Liver (tissue), 9 donors: ENCODE measurements around the gene CEP68. TPM values are rescaled to one million over a fixed set of nuclear protein-coding genes. Genes with fewer than 3 reads are reported as not detected.

Experiments used
- DNase-seq: peaks from one replicate; pipeline ENCODE4 v3.0.0-alpha.2; 2017; ENCODE audit warnings: low spot score
- H3K27ac ChIP-seq, 2 donors: one replicate each; pipeline ENCODE4 v1.7.0; 2013; ENCODE audit warnings: inconsistent platforms in 2 of 2, low read length in 2 of 2, control low read depth in 1 of 2, low read depth in 1 of 2, mild to moderate bottlenecking in 1 of 2
- H3K27me3 ChIP-seq, 4 donors: one replicate each; pipeline versions ENCODE4 v1.6.1 to v1.7.0; 2013; ENCODE audit warnings: low read length in 3 of 4, inconsistent platforms in 1 of 4, mild to moderate bottlenecking in 1 of 4, moderate library complexity in 1 of 4; ENCODE audit not compliant: control insufficient read depth in 4 of 4, insufficient read depth in 4 of 4
- H3K36me3 ChIP-seq, 4 donors: one replicate each; pipeline versions ENCODE4 v1.6.1 to v1.7.0; 2013; ENCODE audit warnings: low read length in 3 of 4, mild to moderate bottlenecking in 3 of 4, low read depth in 1 of 4, moderate library complexity in 1 of 4; ENCODE audit not compliant: control insufficient read depth in 4 of 4, insufficient read depth in 3 of 4
- H3K4me1 ChIP-seq, 4 donors: one replicate each; pipeline versions ENCODE4 v1.6.1 to v1.7.0; 2013; ENCODE audit warnings: low read length in 3 of 4, mild to moderate bottlenecking in 3 of 4, moderate library complexity in 1 of 4; ENCODE audit not compliant: control insufficient read depth in 4 of 4, insufficient read depth in 4 of 4
- H3K4me3 ChIP-seq, 3 donors: one replicate each; pipeline versions ENCODE4 v1.6.1 to v1.7.0; 2013; ENCODE audit warnings: low read length in 3 of 3, control low read depth in 1 of 3, low read depth in 1 of 3, mild to moderate bottlenecking in 1 of 3
- H3K9ac ChIP-seq, 2 donors: one replicate each; pipeline ENCODE4 v1.7.0; 2013; ENCODE audit warnings: low read length in 2 of 2, mild to moderate bottlenecking in 2 of 2, moderate library complexity in 2 of 2, control low read depth in 1 of 2, low read depth in 1 of 2
- H3K9me3 ChIP-seq, 4 donors: one replicate each; pipeline versions ENCODE4 v1.6.1 to v1.7.0; 2013; ENCODE audit warnings: low read length in 3 of 4; ENCODE audit not compliant: control insufficient read depth in 4 of 4
- ATF3 ChIP-seq: IDR thresholded peaks from 2 replicates; pipeline ENCODE4 v1.6.1; 2016; ENCODE audit warnings: antibody characterized with exemption
- CTCF ChIP-seq: fragments of 150-350 bp; IDR thresholded peaks from 2 replicates; pipeline ENCODE4 v1.5.1; 2017; ENCODE audit warnings: improper control_type of control experiment, low read depth, low read length; ENCODE audit not compliant: missing input control
- EGR1 ChIP-seq, 2 donors: IDR thresholded peaks; 2 replicates each; pipeline ENCODE4 v1.6.1; 2016 to 2018; ENCODE audit warnings: antibody characterized with exemption in 2 of 2, low read depth in 2 of 2
- FOXA1 ChIP-seq: IDR thresholded peaks from 2 replicates; pipeline ENCODE4 v1.6.1; 2016; ENCODE audit warnings: antibody characterized with exemption
- FOXA2 ChIP-seq: IDR thresholded peaks from 2 replicates; pipeline ENCODE4 v1.6.1; 2016; ENCODE audit warnings: antibody characterized with exemption
- GABPA ChIP-seq, 2 donors: IDR thresholded peaks in 1 of 2; conservative IDR thresholded peaks in 1 of 2; 2 replicates each; pipeline ENCODE4 v1.6.1; 2016; ENCODE audit warnings: antibody characterized with exemption in 2 of 2, mild to moderate bottlenecking in 1 of 2, moderate library complexity in 1 of 2
- HNF4A ChIP-seq, 2 donors: conservative IDR thresholded peaks; 2 replicates each; pipeline ENCODE4 v1.6.1; 2016; ENCODE audit warnings: antibody characterized with exemption in 2 of 2, mild to moderate bottlenecking in 2 of 2
- HNF4G ChIP-seq: IDR thresholded peaks from 2 replicates; pipeline ENCODE4 v1.6.1; 2016; ENCODE audit warnings: antibody characterized with exemption
- JUND ChIP-seq, 2 donors: IDR thresholded peaks; 2 replicates each; pipeline ENCODE4 v1.6.1; 2016; ENCODE audit warnings: antibody characterized with exemption in 2 of 2
- NR2F2 ChIP-seq: IDR thresholded peaks from 2 replicates; pipeline ENCODE4 v1.6.1; 2016; ENCODE audit warnings: antibody characterized with exemption
- RAD21 ChIP-seq, 2 donors: IDR thresholded peaks; 2 replicates each; pipeline ENCODE4 v1.6.1; 2016; ENCODE audit warnings: antibody characterized with exemption in 2 of 2, mild to moderate bottlenecking in 2 of 2
- RXRA ChIP-seq, 2 donors: IDR thresholded peaks; 2 replicates each; pipeline ENCODE4 v1.6.1; 2017 to 2018; ENCODE audit warnings: antibody characterized with exemption in 2 of 2, mild to moderate bottlenecking in 1 of 2
- SP1 ChIP-seq: IDR thresholded peaks from 2 replicates; pipeline ENCODE4 v1.6.1; 2018; ENCODE audit warnings: antibody characterized with exemption, mild to moderate bottlenecking
- TAF1 ChIP-seq: conservative IDR thresholded peaks from 2 replicates; pipeline ENCODE4 v1.6.1; 2016; ENCODE audit warnings: antibody characterized with exemption, mild to moderate bottlenecking
- YY1 ChIP-seq: IDR thresholded peaks from 2 replicates; pipeline ENCODE4 v1.6.1; 2016; ENCODE audit warnings: antibody characterized with exemption, mild to moderate bottlenecking
- WGBS: extraction: QIAGEN DNeasy Blood & Tissue Kit; methylation state at CpG from one replicate; pipeline ENCODE4 v1.1.7; 2013; 5-methylcytosine and 5-hydroxymethylcytosine counted together
- polyA plus RNA-seq, 2 donors: library from polyadenylated mRNA; stranded (reverse) in 1 of 2; unstranded in 1 of 2; fragments of 200-250 nt in 1 of 2; fragments of >200 nt in 1 of 2; fragmentation: Nextera tagmentation in 1 of 2; extraction: Ambion mirVana in 1 of 2; gene quantifications; one replicate each; pipeline versions ENCODE4 v1.2.1 to v1.2.3, GENCODE V29; 2013 to 2015
- total RNA-seq, 2 donors: library from RNA; depleted of rRNA; stranded (reverse); fragments of >200 nt; gene quantifications; one replicate each; pipeline ENCODE4 v1.2.3, GENCODE V29; 2014
- TF ChIP-seq, protein P1 (sequence below): IDR thresholded peaks from 2 replicates; pipeline ENCODE4 v1.6.1; 2016; ENCODE audit warnings: antibody characterized with exemption
- TF ChIP-seq, protein P2 (sequence below): IDR thresholded peaks from 2 replicates; pipeline ENCODE4 v1.6.1; 2016; ENCODE audit warnings: antibody characterized with exemption
- TF ChIP-seq, protein P3 (sequence below): IDR thresholded peaks from 2 replicates; pipeline ENCODE4 v1.6.1; 2016; ENCODE audit warnings: antibody characterized with exemption, mild to moderate bottlenecking
- donor health status: healthy.
- donor health status: healthy.
- donor health status: healthy.
- donor health status: healthy.
- donor health status: healthy.

CEP68 gene
- total and polyA plus RNA-seq, 4 donors: 2.1 to 5.8 (median 4.1) TPM

DNA sequence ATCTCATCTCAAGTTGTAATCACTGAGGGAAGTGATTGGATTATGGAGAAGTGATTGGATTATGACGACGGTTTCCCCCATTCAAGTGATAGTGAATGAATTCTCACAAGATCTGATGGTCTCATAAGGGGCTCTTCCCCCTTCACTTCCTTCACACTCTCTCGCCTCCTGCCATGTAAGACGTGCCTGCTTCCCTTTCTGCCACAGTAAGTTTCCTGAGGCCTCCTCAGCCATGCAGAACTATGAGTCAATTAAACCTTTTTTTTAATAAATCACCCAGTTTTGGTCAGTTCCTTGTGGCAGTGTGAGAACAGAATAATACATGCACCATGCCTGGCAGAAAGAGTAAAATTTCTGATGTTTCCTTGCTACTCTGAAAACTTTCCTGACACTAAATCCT lies 36.6 kb downstream of the CEP68 start:
- H3K9me3 ChIP-seq: no peaks in the 10 kb centered on the region
- 90% methylated on average over 4 of the region's 4 CpGs for WGBS
- H3K9ac ChIP-seq: no peak overlapping the region
- no peaks in the 10 kb centered on the region for H3K27me3 ChIP-seq
- H3K27ac ChIP-seq: no peak overlapping the region
- H3K36me3 ChIP-seq: peaks cover 7 to 65% (median 47%) of the 10 kb centered on the region in 4 donors
- H3K4me3 ChIP-seq: no peak overlapping the region
- peaks cover 0 to 3% (median under 1%) of the 10 kb centered on the region in 4 donors for H3K4me1 ChIP-seq
- TF ChIP-seq HNF4A (conservative IDR thresholded peaks at IDR 0.05): no peak
- no peak for TF ChIP-seq JUND (IDR thresholded peaks at IDR 0.05)
- TF ChIP-seq FOXA1: no peak
- no peak for TF ChIP-seq SP1
- TF ChIP-seq RAD21 (IDR thresholded peaks at IDR 0.05): no peak
- TF ChIP-seq, protein P1, sequence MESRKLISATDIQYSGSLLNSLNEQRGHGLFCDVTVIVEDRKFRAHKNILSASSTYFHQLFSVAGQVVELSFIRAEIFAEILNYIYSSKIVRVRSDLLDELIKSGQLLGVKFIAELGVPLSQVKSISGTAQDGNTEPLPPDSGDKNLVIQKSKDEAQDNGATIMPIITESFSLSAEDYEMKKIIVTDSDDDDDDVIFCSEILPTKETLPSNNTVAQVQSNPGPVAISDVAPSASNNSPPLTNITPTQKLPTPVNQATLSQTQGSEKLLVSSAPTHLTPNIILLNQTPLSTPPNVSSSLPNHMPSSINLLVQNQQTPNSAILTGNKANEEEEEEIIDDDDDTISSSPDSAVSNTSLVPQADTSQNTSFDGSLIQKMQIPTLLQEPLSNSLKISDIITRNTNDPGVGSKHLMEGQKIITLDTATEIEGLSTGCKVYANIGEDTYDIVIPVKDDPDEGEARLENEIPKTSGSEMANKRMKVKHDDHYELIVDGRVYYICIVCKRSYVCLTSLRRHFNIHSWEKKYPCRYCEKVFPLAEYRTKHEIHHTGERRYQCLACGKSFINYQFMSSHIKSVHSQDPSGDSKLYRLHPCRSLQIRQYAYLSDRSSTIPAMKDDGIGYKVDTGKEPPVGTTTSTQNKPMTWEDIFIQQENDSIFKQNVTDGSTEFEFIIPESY: no peak
- no peak for TF ChIP-seq EGR1 (IDR thresholded peaks at IDR 0.05; ENCODE audit: low read depth in 2 of 2)
- no peak for TF ChIP-seq HNF4G
- TF ChIP-seq FOXA2: no peak
- TF ChIP-seq ATF3: no peak
- TF ChIP-seq GABPA (IDR thresholded peaks at IDR 0.05 in 1 of 2, conservative IDR thresholded peaks at IDR 0.05 in 1 of 2): no peak
- TF ChIP-seq, protein P2, sequence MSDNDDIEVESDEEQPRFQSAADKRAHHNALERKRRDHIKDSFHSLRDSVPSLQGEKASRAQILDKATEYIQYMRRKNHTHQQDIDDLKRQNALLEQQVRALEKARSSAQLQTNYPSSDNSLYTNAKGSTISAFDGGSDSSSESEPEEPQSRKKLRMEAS: no peak
- TF ChIP-seq TAF1: no peak
- TF ChIP-seq, protein P3, sequence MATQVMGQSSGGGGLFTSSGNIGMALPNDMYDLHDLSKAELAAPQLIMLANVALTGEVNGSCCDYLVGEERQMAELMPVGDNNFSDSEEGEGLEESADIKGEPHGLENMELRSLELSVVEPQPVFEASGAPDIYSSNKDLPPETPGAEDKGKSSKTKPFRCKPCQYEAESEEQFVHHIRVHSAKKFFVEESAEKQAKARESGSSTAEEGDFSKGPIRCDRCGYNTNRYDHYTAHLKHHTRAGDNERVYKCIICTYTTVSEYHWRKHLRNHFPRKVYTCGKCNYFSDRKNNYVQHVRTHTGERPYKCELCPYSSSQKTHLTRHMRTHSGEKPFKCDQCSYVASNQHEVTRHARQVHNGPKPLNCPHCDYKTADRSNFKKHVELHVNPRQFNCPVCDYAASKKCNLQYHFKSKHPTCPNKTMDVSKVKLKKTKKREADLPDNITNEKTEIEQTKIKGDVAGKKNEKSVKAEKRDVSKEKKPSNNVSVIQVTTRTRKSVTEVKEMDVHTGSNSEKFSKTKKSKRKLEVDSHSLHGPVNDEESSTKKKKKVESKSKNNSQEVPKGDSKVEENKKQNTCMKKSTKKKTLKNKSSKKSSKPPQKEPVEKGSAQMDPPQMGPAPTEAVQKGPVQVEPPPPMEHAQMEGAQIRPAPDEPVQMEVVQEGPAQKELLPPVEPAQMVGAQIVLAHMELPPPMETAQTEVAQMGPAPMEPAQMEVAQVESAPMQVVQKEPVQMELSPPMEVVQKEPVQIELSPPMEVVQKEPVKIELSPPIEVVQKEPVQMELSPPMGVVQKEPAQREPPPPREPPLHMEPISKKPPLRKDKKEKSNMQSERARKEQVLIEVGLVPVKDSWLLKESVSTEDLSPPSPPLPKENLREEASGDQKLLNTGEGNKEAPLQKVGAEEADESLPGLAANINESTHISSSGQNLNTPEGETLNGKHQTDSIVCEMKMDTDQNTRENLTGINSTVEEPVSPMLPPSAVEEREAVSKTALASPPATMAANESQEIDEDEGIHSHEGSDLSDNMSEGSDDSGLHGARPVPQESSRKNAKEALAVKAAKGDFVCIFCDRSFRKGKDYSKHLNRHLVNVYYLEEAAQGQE: no peak
- no peak for TF ChIP-seq YY1
- no peak for TF ChIP-seq RXRA (IDR thresholded peaks at IDR 0.05)
- TF ChIP-seq NR2F2: no peak
- no peak for TF ChIP-seq CTCF
- no peak for DNase-seq
